GM21526 (cell line): ENCODE data around the gene MKRN3.

Experiments
- ATAC-seq: cut with Tn5 transposase; IDR thresholded peaks from one replicate; pipeline ENCODE4 v1.9.1; 2021; ENCODE audit warnings: moderate library complexity; ENCODE audit not compliant: unreplicated experiment, low FRiP score

Gene MKRN3

GRCh38 chr15:23565395-23566070, at the start of gene MKRN3:
Gene MKRN3, plus strand, starts transcription at chr15:23565674. Its CDS starts 109 bp downstream, at chr15:23565783.
- ATAC-seq: no peak

GRCh38 chr15:23516866-23517265, 48.6 kb upstream of the MKRN3 start:
- no peak for ATAC-seq

- ATAC-seq: no peak
Measured at GRCh38 chr15:23518104-23518503, 47.4 kb upstream of the MKRN3 start.

GRCh38 chr15:23524816-23525215, 40.7 kb upstream of the MKRN3 start:
- ATAC-seq: no peak

- ATAC-seq: no peak
Measured at GRCh38 chr15:23529891-23530290, 35.6 kb upstream of the MKRN3 start.

GRCh38 chr15:23532024-23532423, 33.5 kb upstream of the MKRN3 start:
- no peak for ATAC-seq

GRCh38 chr15:23536659-23537058, 28.8 kb upstream of the MKRN3 start:
- ATAC-seq: no peak

GRCh38 chr15:23538648-23539047, 26.8 kb upstream of the MKRN3 start:
- ATAC-seq: no peak

- ATAC-seq: no peak
Measured at GRCh38 chr15:23539892-23540291, 25.6 kb upstream of the MKRN3 start.

GRCh38 chr15:23546158-23546557, 19.3 kb upstream of the MKRN3 start:
- no peak for ATAC-seq

GRCh38 chr15:23548071-23548470, 17.4 kb upstream of the MKRN3 start:
- no peak for ATAC-seq

GRCh38 chr15:23561914-23562313, 3.6 kb upstream of the MKRN3 start:
- no peak for ATAC-seq

GRCh38 chr15:23564821-23565394, 566 bp upstream of the MKRN3 start:
- no peak for ATAC-seq

GRCh38 chr15:23566071-23566554, 639 bp downstream of the MKRN3 start:
- ATAC-seq: no peak

GRCh38 chr15:23566651-23567050, 1.2 kb downstream of the MKRN3 start:
- ATAC-seq: no peak

- ATAC-seq: no peak
Measured at GRCh38 chr15:23567921-23568320, 2.4 kb downstream of the MKRN3 start.

- no peak for ATAC-seq
Measured at GRCh38 chr15:23569151-23569925, 3.9 kb downstream of the MKRN3 start.

GRCh38 chr15:23570486-23570885, 5.0 kb downstream of the MKRN3 start:
- ATAC-seq: no peak

GRCh38 chr15:23572844-23573243, 7.4 kb downstream of the MKRN3 start:
- ATAC-seq: no peak

GRCh38 chr15:23574742-23575141, 9.3 kb downstream of the MKRN3 start:
- no peak for ATAC-seq

- no peak for ATAC-seq
Measured at GRCh38 chr15:23576061-23576460, 10.6 kb downstream of the MKRN3 start.
